Common myeloid progenitor, CD34-positive (primary cell): Measurements from ENCODE around the gene RNLS.

Experiments used
- CTCF ChIA-PET: fragments of 350-600 bp; sonication (Branson Sonifier 250); formaldehyde crosslinking; loops from one replicate; lab custom pipeline; 2021; ENCODE audit warnings: antibody characterized with exemption; lab: Charles Lee
- POLR2A ChIA-PET: fragments of 350-600 bp; sonication (Branson Sonifier 250); formaldehyde crosslinking; loops from one replicate; lab custom pipeline; 2021; ENCODE audit warnings: antibody characterized with exemption; lab: Charles Lee
- DNase-seq, 3 donors: peaks; one replicate each; pipeline versions ENCODE4 v3.0.0 to v3.0.0-alpha.2; 2013
- H3K27ac ChIP-seq, 2 experiments: 1 replicate in 1 of 2; 2 replicates in 1 of 2; pipeline ENCODE4 v1.7.0; 2013; ENCODE audit warnings: inconsistent platforms in 2 of 2, low read length in 2 of 2, mild to moderate bottlenecking in 2 of 2, low read depth in 1 of 2, moderate library complexity in 1 of 2; ENCODE audit not compliant: severe bottlenecking in 2 of 2, insufficient read depth in 1 of 2, poor library complexity in 1 of 2
- H3K27me3 ChIP-seq, 5 experiments: replicated peaks in 2 of 5; 1 replicate in 3 of 5; 2 replicates in 2 of 5; pipeline versions ENCODE4 v1.6.1 to v1.7.0; 2013; ENCODE audit warnings: low read length in 4 of 5, mild to moderate bottlenecking in 2 of 5, moderate library complexity in 2 of 5, inconsistent platforms in 1 of 5; ENCODE audit not compliant: insufficient read depth in 5 of 5, control insufficient read depth in 4 of 5
- H3K36me3 ChIP-seq, 4 experiments: 1 replicate in 2 of 4; 2 replicates in 2 of 4; pipeline versions ENCODE4 v1.6.1 to v1.7.0; 2013; ENCODE audit warnings: low read length in 3 of 4, control low read depth in 1 of 4, mild to moderate bottlenecking in 1 of 4; ENCODE audit not compliant: control insufficient read depth in 4 of 4, insufficient read depth in 4 of 4
- H3K4me1 ChIP-seq, 4 experiments: 1 replicate in 3 of 4; 2 replicates in 1 of 4; pipeline versions ENCODE4 v1.6.1 to v1.7.1; 2013; ENCODE audit warnings: low read length in 3 of 4, mild to moderate bottlenecking in 3 of 4, control low read depth in 1 of 4, inconsistent platforms in 1 of 4, moderate library complexity in 1 of 4; ENCODE audit not compliant: control insufficient read depth in 4 of 4, insufficient read depth in 4 of 4; ENCODE audit errors: control extremely low read depth in 1 of 4
- H3K4me3 ChIP-seq, 7 experiments: 1 replicate in 4 of 7; 2 replicates in 3 of 7; pipeline versions ENCODE4 v1.5.1 to v1.7.0; 2013; ENCODE audit warnings: mild to moderate bottlenecking in 7 of 7, low read length in 6 of 7, moderate library complexity in 6 of 7, inconsistent platforms in 2 of 7, low read depth in 2 of 7, control low read depth in 1 of 7; ENCODE audit not compliant: insufficient read depth in 4 of 7, control insufficient read depth in 1 of 7; ENCODE audit errors: extremely low read depth in 1 of 7
- H3K9me3 ChIP-seq, 5 experiments: 1 replicate in 4 of 5; 2 replicates in 1 of 5; pipeline versions ENCODE4 v1.6.1 to v1.7.1; 2013; ENCODE audit warnings: low read length in 4 of 5, mild to moderate bottlenecking in 2 of 5, inconsistent platforms in 1 of 5, low read depth in 1 of 5, moderate library complexity in 1 of 5; ENCODE audit not compliant: control insufficient read depth in 4 of 5, insufficient read depth in 2 of 5; ENCODE audit errors: control extremely low read depth in 1 of 5
- WGBS: methylation state at CpG from one replicate; pipeline ENCODE4 v1.1.5; 2013; ENCODE audit not compliant: insufficient coverage; 5-methylcytosine and 5-hydroxymethylcytosine counted together

RNLS gene

DNA sequence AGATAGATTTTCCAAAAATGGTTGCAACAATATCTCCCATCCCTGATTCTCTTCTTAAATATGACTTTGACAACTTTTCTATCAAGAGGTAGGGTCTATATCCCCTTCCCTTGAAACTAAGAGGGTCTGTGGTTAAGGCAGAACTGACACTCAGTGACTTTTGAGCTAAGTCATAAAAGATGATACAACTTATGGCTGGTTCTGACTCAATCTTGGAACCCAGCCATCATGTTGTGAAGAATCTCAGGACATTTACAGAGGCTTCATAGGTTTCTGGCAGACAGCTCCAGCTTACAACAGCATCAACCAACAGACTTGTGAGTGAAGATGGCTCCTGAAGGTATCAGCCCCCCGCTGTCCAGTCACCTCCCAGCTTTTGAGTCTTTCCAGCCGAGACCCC, 203.5 kb downstream of the RNLS start:
- Histone ChIP-seq H3K4me3 (no peak overlapping the region), H3K27ac (no peak overlapping the region), H3K4me1 (peaks cover 4 to 19% (median 10%) of the 10 kb centered on the region in 4 experiments), H3K36me3 (no peaks in the 10 kb centered on the region), H3K27me3 (no peaks in the 10 kb centered on the region), H3K9me3 (peaks cover 0 to 18% (median 4%) of the 10 kb centered on the region in 5 experiments)
- ChIA-PET POLR2A (no interaction called here), CTCF (no interaction called here)
- WGBS, result 100% methylated on average over 1 of the region's 2 CpGs
- peak in 2 of 3 donors; percentile 25 to 41 for DNase-seq

DNA sequence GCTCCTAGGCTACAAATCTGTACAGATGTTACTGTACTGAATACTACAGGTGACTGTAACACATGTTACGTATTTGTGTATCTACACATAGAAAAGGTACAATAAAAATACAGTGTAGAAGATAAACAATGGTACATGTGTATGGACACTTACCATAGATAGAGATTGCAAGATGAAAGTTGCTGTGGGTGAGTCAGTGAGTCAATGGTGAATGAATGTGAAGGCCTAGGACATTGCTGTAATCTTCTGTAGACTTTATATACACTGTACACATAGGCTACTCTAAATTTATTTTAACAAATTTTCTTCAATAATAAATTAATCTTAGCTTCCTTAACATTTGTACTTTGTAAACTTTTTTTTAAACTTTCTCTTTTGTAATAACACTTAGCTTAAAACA, 205.6 kb downstream of the RNLS start:
- no peaks in the 10 kb centered on the region for H3K27me3 ChIP-seq
- DNase-seq, result no peak
- H3K4me1 ChIP-seq, result peaks cover 0 to 9% (median 3%) of the 10 kb centered on the region in 4 experiments
- H3K27ac ChIP-seq, result no peak overlapping the region
- ChIA-PET POLR2A (no interaction called here), CTCF (interaction anchor here (1.1 to 2.3 kb wide), 3 partner anchors 10 to 17 kb away, joined by 4 to 8 read pairs (median 5); no protein-coding TSS in a partner anchor)
- peaks cover 0 to 10% (median 4%) of the 10 kb centered on the region in 5 experiments for H3K9me3 ChIP-seq
- no CpG with 5 or more reads among the region's 1 CpG for WGBS
- H3K4me3 ChIP-seq, result no peak overlapping the region
- H3K36me3 ChIP-seq, result no peaks in the 10 kb centered on the region

DNA sequence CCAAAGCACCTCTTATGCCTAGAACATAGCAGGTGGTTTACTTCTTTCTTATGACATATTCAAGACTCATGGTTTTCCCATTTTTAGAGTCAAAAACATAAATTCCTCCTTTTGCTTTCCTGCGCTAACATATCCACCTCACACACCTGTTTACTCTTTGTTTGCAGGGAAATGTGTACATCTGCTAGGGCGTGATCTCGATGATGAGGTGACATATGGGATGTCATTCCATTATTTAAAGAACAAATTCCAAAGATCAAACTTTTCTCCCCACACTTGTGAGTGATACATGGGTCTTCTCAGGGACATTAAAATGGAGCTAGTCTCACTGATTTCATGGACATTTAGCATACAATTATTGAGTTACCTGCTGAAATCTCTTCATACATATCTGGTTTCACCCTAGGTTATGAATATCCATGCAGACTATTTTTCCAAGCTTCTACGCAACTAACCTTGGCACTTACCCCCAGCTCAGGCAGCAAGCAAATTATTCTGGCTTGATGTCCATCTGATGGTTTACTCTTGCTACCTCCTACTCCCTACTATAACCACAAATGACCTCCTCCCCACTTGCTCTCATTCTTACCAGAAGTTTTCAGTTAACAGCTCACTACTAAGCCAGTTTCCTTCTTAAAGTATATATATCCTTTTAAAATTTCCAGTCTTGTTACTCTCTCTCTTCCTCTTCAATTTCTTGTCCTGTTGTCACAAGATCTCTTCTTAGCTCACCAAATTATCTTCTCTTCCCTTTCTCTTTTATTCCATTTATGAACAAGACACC, 208.5 kb downstream of the RNLS start:
- CTCF ChIA-PET, result interaction anchor here (0.8 to 1.4 kb wide), 3 partner anchors 10 to 15 kb away, joined by 3 to 6 read pairs (median 4); no protein-coding TSS in a partner anchor

DNA sequence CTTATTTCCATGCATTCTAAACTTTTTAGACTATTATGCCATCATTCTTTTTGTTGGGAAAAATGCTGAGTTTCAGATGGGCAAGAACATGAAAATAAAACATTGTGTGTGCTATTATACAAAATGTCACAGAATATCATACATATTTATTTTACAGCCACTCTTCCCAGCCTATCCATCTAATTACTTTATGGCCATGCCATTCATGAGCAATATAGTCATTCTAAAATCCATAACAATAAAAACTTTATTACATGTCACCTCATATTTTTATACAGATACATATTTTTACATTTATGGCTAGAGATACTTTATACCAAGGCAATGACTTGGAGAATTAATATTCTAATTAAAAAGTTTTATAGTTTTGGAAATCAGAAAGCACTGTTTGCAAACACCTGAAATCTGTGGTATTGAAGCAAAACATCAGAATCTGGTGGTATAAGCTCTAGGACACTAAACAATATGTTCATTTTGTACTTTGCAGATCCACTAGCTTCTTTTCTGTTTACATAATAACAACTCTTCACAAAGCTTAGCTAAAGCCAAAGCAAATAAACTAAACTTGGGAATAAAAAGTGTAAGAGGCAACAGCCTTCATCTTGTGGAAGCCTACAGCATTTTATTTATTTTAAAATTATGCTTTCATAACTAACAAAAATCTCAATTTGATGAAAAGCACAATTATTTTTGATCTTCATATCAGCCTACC, 210.1 kb downstream of the RNLS start:
- H3K4me3 ChIP-seq, result no peak overlapping the region
- H3K27ac ChIP-seq, result no peak overlapping the region
- no peak for DNase-seq
- CTCF ChIA-PET, result interaction anchor here (0.7 to 1.4 kb wide), 2 partner anchors 10 to 11 kb away, joined by 3 to 6 read pairs; no protein-coding TSS in a partner anchor
- H3K4me1 ChIP-seq, result peaks cover 0 to 9% (median 3%) of the 10 kb centered on the region in 4 experiments
- POLR2A ChIA-PET, result no interaction called here
- H3K36me3 ChIP-seq, result no peaks in the 10 kb centered on the region
- H3K27me3 ChIP-seq, result no peaks in the 10 kb centered on the region
- peaks cover 0 to 3% (median 0%) of the 10 kb centered on the region in 5 experiments for H3K9me3 ChIP-seq

More for the DNA sequence above, 208.5 kb downstream of the RNLS start:
- Histone ChIP-seq H3K27me3 (no peaks in the 10 kb centered on the region), H3K36me3 (no peaks in the 10 kb centered on the region), H3K27ac (no peak overlapping the region), H3K9me3 (peaks cover 0 to 2% (median 0%) of the 10 kb centered on the region in 5 experiments), H3K4me1 (peaks cover 0 to 9% (median 3%) of the 10 kb centered on the region in 4 experiments), H3K4me3 (no peak overlapping the region)
- DNase-seq, result no peak
- POLR2A ChIA-PET, result no interaction called here
- WGBS, result 100% methylated on average over 3 of the region's 4 CpGs

DNA sequence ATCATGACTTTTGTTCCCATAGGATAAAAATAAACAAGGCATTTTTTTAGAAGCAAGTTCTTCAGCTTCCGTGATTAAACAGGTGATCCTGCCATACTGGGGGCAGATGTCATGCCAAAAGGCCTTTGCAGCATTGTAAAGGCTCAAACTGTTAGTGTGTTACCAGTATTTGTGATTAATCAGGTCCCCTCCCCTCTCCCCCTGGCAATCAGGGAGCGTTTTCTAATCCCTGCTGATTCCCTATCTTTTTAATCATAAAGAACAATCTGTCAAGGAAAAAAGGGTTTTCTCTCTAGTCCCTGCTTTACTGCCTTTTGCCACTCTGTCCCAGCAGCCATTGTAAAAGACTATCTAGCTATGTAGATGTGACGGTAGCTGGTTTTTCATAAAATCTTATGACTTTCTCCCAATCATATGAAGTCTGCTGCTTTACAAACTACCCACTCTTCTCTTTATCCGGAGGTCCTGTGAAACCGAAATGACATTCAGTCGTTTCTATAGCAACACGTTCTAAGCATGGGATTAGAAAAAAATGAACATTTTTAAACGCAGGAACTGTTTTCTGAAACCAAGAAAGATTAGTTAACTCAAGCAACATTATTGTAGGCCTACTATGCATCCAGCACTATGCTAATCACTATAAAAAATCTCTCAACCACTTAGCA, 210.9 kb downstream of the RNLS start:
- CTCF ChIA-PET, result no interaction called here
- no peaks in the 10 kb centered on the region for H3K27me3 ChIP-seq
- H3K9me3 ChIP-seq, result peaks cover 0 to 8% (median 0%) of the 10 kb centered on the region in 5 experiments
- H3K4me1 ChIP-seq, result peaks cover 0 to 9% (median 3%) of the 10 kb centered on the region in 4 experiments
- H3K27ac ChIP-seq, result no peak overlapping the region
- no peaks in the 10 kb centered on the region for H3K36me3 ChIP-seq
- POLR2A ChIA-PET, result no interaction called here
- no peak overlapping the region for H3K4me3 ChIP-seq
- WGBS, result 100% methylated on average over 8 of the region's 8 CpGs
- DNase-seq, result no peak

DNA sequence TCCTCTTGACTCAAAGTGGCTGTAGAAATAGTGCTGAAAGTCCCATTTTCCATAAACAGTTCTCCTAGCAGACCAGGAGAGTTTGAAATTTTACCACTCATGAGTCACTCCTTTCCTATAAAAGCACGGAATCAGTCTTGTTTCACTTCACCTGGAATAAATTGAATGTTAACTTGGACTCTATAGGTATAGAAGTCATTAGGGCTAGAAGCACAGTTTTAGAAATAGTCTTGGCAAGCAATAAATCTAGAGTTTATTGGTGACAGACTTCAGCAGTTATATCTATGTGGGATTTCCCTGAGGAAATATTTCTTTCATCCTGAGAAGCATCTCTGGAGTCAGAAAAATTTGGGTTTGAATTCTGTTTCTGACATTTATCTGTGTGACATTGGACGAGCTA, 212.4 kb downstream of the RNLS start:
- H3K27ac ChIP-seq, result no peak overlapping the region
- no peaks in the 10 kb centered on the region for H3K27me3 ChIP-seq
- H3K36me3 ChIP-seq, result no peaks in the 10 kb centered on the region
- ChIA-PET CTCF (no interaction called here), POLR2A (no interaction called here)
- no peak for DNase-seq
- WGBS, result no CpG with 5 or more reads among the region's 2 CpGs
- H3K4me3 ChIP-seq, result no peak overlapping the region
- H3K9me3 ChIP-seq, result peaks cover 0 to 8% (median 0%) of the 10 kb centered on the region in 5 experiments
- H3K4me1 ChIP-seq, result peaks cover 0 to 7% (median 0%) of the 10 kb centered on the region in 4 experiments
